SK-N-SH (cell line): ENCODE results near the gene ALG9. TPM values are rescaled to one million over a fixed set of nuclear protein-coding genes. Genes with fewer than 3 reads are reported as not detected.

Source experiments
- CTCF ChIA-PET: fragments of 300-600, 350-600 bp; formaldehyde crosslinking; extraction: SDS; loops from one replicate; lab custom pipeline; 2021; lab: Yijun Ruan, JAX
- POLR2A ChIA-PET: fragments of 350-600 bp; sonication (Branson Sonifier 250); formaldehyde crosslinking; extraction: SDS; loops from one replicate; lab custom pipeline; 2020; ENCODE audit warnings: antibody characterized with exemption, inconsistent platforms; lab: Yijun Ruan, JAX
- DNase-seq: peaks from one replicate; pipeline ENCODE4 v3.0.0; 2012
- H2AFZ ChIP-seq: fragments of 200-600 bp; sonication (generic); 2 replicates; pipeline ENCODE4 v1.8.1; 2016; ENCODE audit warnings: antibody characterized with exemption, mild to moderate bottlenecking, low read depth
- H3F3A ChIP-seq: fragments of 200-600 bp; sonication (generic); replicated peaks from 2 replicates; pipeline ENCODE3; 2016; ENCODE audit warnings: antibody characterized with exemption, mild to moderate bottlenecking; ENCODE audit not compliant: insufficient read depth
- H3K27ac ChIP-seq, 2 experiments: fragments of 200-500 bp in 1 of 2; fragments of 200-600 bp in 1 of 2; sonication (Bioruptor generic) in 1 of 2; sonication (generic), shearing (Covaris generic) in 1 of 2; 2 replicates each; pipeline versions ENCODE4 v1.5.1 to v1.6.1; 2014 to 2016; ENCODE audit warnings: low read depth in 2 of 2, inconsistent platforms in 1 of 2, low read length in 1 of 2, mild to moderate bottlenecking in 1 of 2, mixed read lengths in 1 of 2
- H3K27me3 ChIP-seq: fragments of 200-600 bp; sonication (generic), shearing (Covaris generic); 2 replicates; pipeline ENCODE4 v1.6.1; 2016; ENCODE audit warnings: mixed run types; ENCODE audit not compliant: insufficient read depth
- H3K36me3 ChIP-seq, 2 experiments: fragments of 200-500 bp in 1 of 2; fragments of 200-600 bp in 1 of 2; sonication (Bioruptor generic) in 1 of 2; sonication (generic) in 1 of 2; replicated peaks in 1 of 2; 2 replicates each; pipeline versions ENCODE3 to v1.5.1; 2014 to 2016; ENCODE audit warnings: low read length in 1 of 2, mild to moderate bottlenecking in 1 of 2; ENCODE audit not compliant: insufficient read depth in 2 of 2, control insufficient read depth in 1 of 2
- H3K4me1 ChIP-seq, 2 experiments: fragments of 200-500 bp in 1 of 2; fragments of 200-600 bp in 1 of 2; sonication (Bioruptor generic) in 1 of 2; sonication (generic), shearing (Covaris generic) in 1 of 2; 2 replicates each; pipeline versions ENCODE4 v1.5.1 to v1.6.1; 2014 to 2016; ENCODE audit warnings: low read depth in 1 of 2, low read length in 1 of 2, mixed run types in 1 of 2; ENCODE audit not compliant: insufficient read depth in 2 of 2, control insufficient read depth in 1 of 2
- H3K4me2 ChIP-seq: fragments of 200-600 bp; sonication (generic), shearing (Covaris generic); 2 replicates; pipeline ENCODE4 v1.6.1; 2017; ENCODE audit warnings: mixed run types
- H3K4me3 ChIP-seq, 2 experiments: fragments of 200-500 bp in 1 of 2; fragments of 200-600 bp in 1 of 2; sonication (Bioruptor generic) in 1 of 2; sonication (generic), shearing (Covaris generic) in 1 of 2; 2 replicates each; pipeline versions ENCODE4 v1.5.1 to v1.8.1; 2014 to 2016; ENCODE audit warnings: low read depth in 2 of 2, inconsistent platforms in 1 of 2, low read length in 1 of 2, mild to moderate bottlenecking in 1 of 2, mixed read lengths in 1 of 2, moderate library complexity in 1 of 2
- H3K79me2 ChIP-seq: fragments of 200-600 bp; sonication (generic); 2 replicates; pipeline ENCODE4 v1.8.1; 2017; ENCODE audit warnings: mild to moderate bottlenecking; ENCODE audit not compliant: insufficient read depth
- H3K9ac ChIP-seq: fragments of 200-600 bp; sonication (generic); 2 replicates; pipeline ENCODE4 v1.6.1; 2017; ENCODE audit warnings: mixed run types
- H3K9me2 ChIP-seq: fragments of 200-600 bp; sonication (generic); 2 replicates; pipeline ENCODE4 v1.6.1; 2017; ENCODE audit warnings: mixed run types
- H3K9me3 ChIP-seq: fragments of 200-600 bp; sonication (generic); 2 replicates; pipeline ENCODE4 v1.6.1; 2017; ENCODE audit warnings: mixed run types, mild to moderate bottlenecking, moderate library complexity
- H4K20me1 ChIP-seq: fragments of 200-600 bp; sonication (generic); 2 replicates; pipeline ENCODE4 v1.6.1; 2017; ENCODE audit warnings: mild to moderate bottlenecking, mixed run types; ENCODE audit not compliant: insufficient read depth
- CHD2 ChIP-seq: fragments of 150-350 bp; IDR thresholded peaks from 2 replicates; pipeline ENCODE4 v1.6.1; 2018; ENCODE audit warnings: low read length; ENCODE audit not compliant: partially characterized antibody
- ELF1 ChIP-seq: IDR thresholded peaks from 2 replicates; pipeline ENCODE4 v1.4.0; 2012
- EP300 ChIP-seq, 2 experiments: IDR thresholded peaks; 2 replicates each; pipeline versions ENCODE4 v1.4.0 to v1.6.1; 2012; ENCODE audit warnings: borderline replicate concordance in 1 of 2, low read depth in 1 of 2, low read length in 1 of 2
- FOSL2 ChIP-seq: IDR thresholded peaks from 2 replicates; pipeline ENCODE4 v1.4.0; 2012; ENCODE audit warnings: low read depth, mild to moderate bottlenecking, moderate library complexity, borderline replicate concordance
- GABPA ChIP-seq: IDR thresholded peaks from 2 replicates; pipeline ENCODE4 v1.4.0; 2012; ENCODE audit warnings: low read depth, mild to moderate bottlenecking
- JUND ChIP-seq: IDR thresholded peaks from 2 replicates; pipeline ENCODE4 v1.4.0; 2012
- MEF2A ChIP-seq: IDR thresholded peaks from 2 replicates; pipeline ENCODE4 v1.4.0; 2012; ENCODE audit warnings: low read depth, borderline replicate concordance
- MXI1 ChIP-seq: IDR thresholded peaks from 2 replicates; pipeline ENCODE4 v1.6.1; 2012; ENCODE audit warnings: mild to moderate bottlenecking, low read depth, low read length, improper control_type of control experiment
- PBX3 ChIP-seq: IDR thresholded peaks from 2 replicates; pipeline ENCODE4; 2012
- POLR2AphosphoS5 ChIP-seq: IDR thresholded peaks from 2 replicates; pipeline ENCODE4 v1.6.1; 2012; ENCODE audit warnings: low read depth, low read length
- RAD21 ChIP-seq: IDR thresholded peaks from 2 replicates; pipeline ENCODE4 v1.6.1; 2012; ENCODE audit warnings: mild to moderate bottlenecking, low read length
- RCOR1 ChIP-seq: fragments of 150-350 bp; IDR thresholded peaks from 2 replicates; pipeline ENCODE4 v1.6.1; 2017; ENCODE audit warnings: antibody characterized with exemption, low read length
- RFX5 ChIP-seq: IDR thresholded peaks from 2 replicates; pipeline ENCODE4 v1.6.1; 2012; ENCODE audit warnings: mild to moderate bottlenecking, improper control_type of control experiment, low read length
- RXRA ChIP-seq: IDR thresholded peaks from 2 replicates; pipeline ENCODE4 v1.4.0; 2012; ENCODE audit warnings: low read depth, mild to moderate bottlenecking, borderline replicate concordance
- SIN3A ChIP-seq: IDR thresholded peaks from 2 replicates; pipeline ENCODE4 v1.6.1; 2012; ENCODE audit warnings: low read depth, mild to moderate bottlenecking, low read length, moderate library complexity, borderline replicate concordance
- SMC3 ChIP-seq: IDR thresholded peaks from 2 replicates; pipeline ENCODE4 v1.6.1; 2012; ENCODE audit warnings: low read depth, low read length, improper control_type of control experiment
- TCF12 ChIP-seq: IDR thresholded peaks from 2 replicates; pipeline ENCODE4 v1.4.0; 2012
- WGBS: methylation state at CpG from one replicate; pipeline ENCODE4 v1.1.6; 2017; ENCODE audit warnings: low lambda C conversion rate; 5-methylcytosine and 5-hydroxymethylcytosine counted together
- polyA plus RNA-seq, 3 experiments: library from polyadenylated mRNA; depleted of rRNA; stranded (reverse); fragments of >200 nt; gene quantifications; 2 replicates each; pipeline ENCODE4 v1.2.3, GENCODE V29; 2012
- TF ChIP-seq, protein P1 (sequence below): IDR thresholded peaks from 2 replicates; pipeline ENCODE4 v1.4.0; 2012; ENCODE audit warnings: low read depth, borderline replicate concordance
- TF ChIP-seq, protein P2 (sequence below): fragments of 150-350 bp; IDR thresholded peaks from 2 replicates; pipeline ENCODE4 v1.6.1; 2017; ENCODE audit warnings: antibody characterized with exemption, low read length, low read depth, borderline replicate concordance

ALG9 gene
- polyA plus RNA-seq, 1 of the 3 experiments (the other 2 are of a cell fraction), result 17.9 TPM

DNA sequence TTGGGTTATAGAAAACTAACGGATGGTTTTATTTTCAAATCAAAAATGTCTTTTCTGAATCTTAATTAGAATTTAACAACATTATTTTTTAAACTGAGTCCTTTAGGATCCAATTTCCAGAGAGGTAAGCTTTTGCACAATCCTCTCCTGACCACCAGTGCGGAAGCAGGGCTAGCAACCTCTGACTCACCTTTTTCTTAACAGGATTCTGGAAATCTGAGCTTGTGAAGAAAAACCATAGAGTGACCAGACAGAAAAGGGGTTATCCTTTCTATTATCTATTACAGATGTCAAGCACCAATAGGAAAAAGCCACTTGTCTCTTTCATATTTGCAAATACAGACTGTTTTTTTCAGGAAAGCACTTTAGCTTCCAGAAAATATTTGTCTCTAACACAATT, 25.3 kb downstream of the ALG9 start:
- peak; percentile 6 for DNase-seq
- POLR2A ChIA-PET, result interaction anchor here (0.7 kb wide), 1 partner anchor 11 kb away, joined by 3 read pairs; no protein-coding TSS in a partner anchor
- H3K79me2 ChIP-seq, result no peaks in the 10 kb centered on the region
- peaks cover 6 to 21% of the 10 kb centered on the region in 2 experiments for H3K4me1 ChIP-seq
- H3K27me3 ChIP-seq, result no peaks in the 10 kb centered on the region
- TF ChIP-seq RCOR1 (no peak), JUND (peak; percentile 51), RXRA (peak; percentile 46; the same call in 1 of the 2 replicates), RAD21 (no peak), FOSL2 (peak; percentile 71; the same call in 1 of the 2 replicates), RFX5 (no peak), EP300 (IDR thresholded peaks at IDR 0.05; ENCODE audit: borderline replicate concordance in 1 of 2, low read depth in 1 of 2, low read length in 1 of 2) (0 out of 4 replicates have a peak, but pooled peaks of 1 of the 2 experiments have one; percentile 49), SIN3A (no peak), CHD2 (no peak), ELF1 (0 out of 2 replicates have a peak, but pooled peaks have one; percentile 45), POLR2AphosphoS5 (no peak), MEF2A (no peak), MXI1 (no peak), TCF12 (peak; percentile 77), SMC3 (no peak), GABPA (no peak), PBX3 (peak; percentile 37)
- TF ChIP-seq, protein P1, sequence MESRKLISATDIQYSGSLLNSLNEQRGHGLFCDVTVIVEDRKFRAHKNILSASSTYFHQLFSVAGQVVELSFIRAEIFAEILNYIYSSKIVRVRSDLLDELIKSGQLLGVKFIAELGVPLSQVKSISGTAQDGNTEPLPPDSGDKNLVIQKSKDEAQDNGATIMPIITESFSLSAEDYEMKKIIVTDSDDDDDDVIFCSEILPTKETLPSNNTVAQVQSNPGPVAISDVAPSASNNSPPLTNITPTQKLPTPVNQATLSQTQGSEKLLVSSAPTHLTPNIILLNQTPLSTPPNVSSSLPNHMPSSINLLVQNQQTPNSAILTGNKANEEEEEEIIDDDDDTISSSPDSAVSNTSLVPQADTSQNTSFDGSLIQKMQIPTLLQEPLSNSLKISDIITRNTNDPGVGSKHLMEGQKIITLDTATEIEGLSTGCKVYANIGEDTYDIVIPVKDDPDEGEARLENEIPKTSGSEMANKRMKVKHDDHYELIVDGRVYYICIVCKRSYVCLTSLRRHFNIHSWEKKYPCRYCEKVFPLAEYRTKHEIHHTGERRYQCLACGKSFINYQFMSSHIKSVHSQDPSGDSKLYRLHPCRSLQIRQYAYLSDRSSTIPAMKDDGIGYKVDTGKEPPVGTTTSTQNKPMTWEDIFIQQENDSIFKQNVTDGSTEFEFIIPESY, result no peak
- TF ChIP-seq, protein P2, sequence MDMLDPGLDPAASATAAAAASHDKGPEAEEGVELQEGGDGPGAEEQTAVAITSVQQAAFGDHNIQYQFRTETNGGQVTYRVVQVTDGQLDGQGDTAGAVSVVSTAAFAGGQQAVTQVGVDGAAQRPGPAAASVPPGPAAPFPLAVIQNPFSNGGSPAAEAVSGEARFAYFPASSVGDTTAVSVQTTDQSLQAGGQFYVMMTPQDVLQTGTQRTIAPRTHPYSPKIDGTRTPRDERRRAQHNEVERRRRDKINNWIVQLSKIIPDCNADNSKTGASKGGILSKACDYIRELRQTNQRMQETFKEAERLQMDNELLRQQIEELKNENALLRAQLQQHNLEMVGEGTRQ, result no peak
- WGBS, result 32% methylated on average over 2 of the region's 2 CpGs
- H3K9me2 ChIP-seq, result no peaks in the 10 kb centered on the region
- peaks cover 8 to 29% of the 10 kb centered on the region in 2 experiments for H3K36me3 ChIP-seq
- H4K20me1 ChIP-seq, result no peaks in the 10 kb centered on the region
- H3K27ac ChIP-seq, result peak overlapping the region; percentile 76 to 94; a peak in 3 of 4 replicates
- CTCF ChIA-PET, result interaction anchor here (0.7 to 10.7 kb wide), 10 partner anchors 10 to 280 kb away, joined by 3 to 101 read pairs (median 4); no protein-coding TSS in a partner anchor
- H3K9ac ChIP-seq, result peak overlapping the region; percentile 59; the same call in 1 of the 2 replicates
- no peaks in the 10 kb centered on the region for H3K9me3 ChIP-seq
- H3K4me3 ChIP-seq, result no peak overlapping the region
- H3F3A ChIP-seq, result peaks cover 33% of the 10 kb centered on the region
- H3K4me2 ChIP-seq, result peak overlapping the region; percentile 35; the same call in 1 of the 2 replicates
- 0 out of 2 replicates have a peak overlapping the region, but pooled peaks have one; percentile 43 for H2AFZ ChIP-seq
